ENCODE data around the gene RPTOR. TPM values are rescaled to one million over a fixed set of nuclear protein-coding genes. Genes with fewer than 3 reads are reported as not detected.

The RPTOR gene
- total RNA-seq, 2 experiments from 2014 or later = 48.1 to 87.8 TPM

GRCh38 chr17:80751946-80752581 lies 207.4 kb downstream of the RPTOR start:
- POLR2A ChIA-PET = no interaction called here
- no TSS peak for BruUV-seq (replicated peaks)
- Histone ChIP-seq H3K79me2 (ENCODE audit: insufficient read depth, low read depth, low read length) (no peaks in the 10 kb centered on the region), H3K36me3 (ENCODE audit: insufficient read depth, low read length) (peaks cover 28% of the 10 kb centered on the region), H4K20me1 (ENCODE audit: insufficient read depth, low read length) (no peaks in the 10 kb centered on the region), H3K27ac (ENCODE audit: low read depth, low read length, poor library complexity, severe bottlenecking) (no peak overlapping the region), H3K9me3 (ENCODE audit: low read length) (no peaks in the 10 kb centered on the region), H3K4me2 (ENCODE audit: low read length) (no peak overlapping the region), H3K4me1 (ENCODE audit: insufficient read depth, low read length, poor library complexity, severe bottlenecking) (peaks cover 3% of the 10 kb centered on the region), H3K4me3 (ENCODE audit: low read depth, low read length, poor library complexity, severe bottlenecking) (no peak overlapping the region), H2AFZ (ENCODE audit: low read length) (no peak overlapping the region), H3K9me2 (ENCODE audit: insufficient read depth, low read length) (no peaks in the 10 kb centered on the region)
- no peak for DNase-seq (ENCODE audit: low spot score)
- TF ChIP-seq EZH2phosphoT487 (IDR thresholded peaks at IDR 0.05; ENCODE audit: borderline replicate concordance, low read depth, low read length) = no peak
- TF ChIP-seq CTCF (conservative IDR thresholded peaks at IDR 0.05; ENCODE audit: low read length) = no peak
- CTCF ChIA-PET (ENCODE audit: unreplicated experiment) = no interaction called here
- intact Hi-C loops (cut with micrococcal nuclease; ENCODE audit: unreplicated experiment) = no loop called here

- Histone ChIP-seq H3K27ac (ENCODE audit: low read depth, low read length, poor library complexity, severe bottlenecking) (no peak overlapping the region), H4K20me1 (ENCODE audit: insufficient read depth, low read length) (no peaks in the 10 kb centered on the region), H3K9me3 (ENCODE audit: low read length) (no peaks in the 10 kb centered on the region), H3K4me3 (ENCODE audit: low read depth, low read length, poor library complexity, severe bottlenecking) (no peak overlapping the region), H3K79me2 (ENCODE audit: insufficient read depth, low read depth, low read length) (no peaks in the 10 kb centered on the region), H3K36me3 (ENCODE audit: insufficient read depth, low read length) (peaks cover 33% of the 10 kb centered on the region), H2AFZ (ENCODE audit: low read length) (no peak overlapping the region), H3K4me1 (ENCODE audit: insufficient read depth, low read length, poor library complexity, severe bottlenecking) (peaks cover 8% of the 10 kb centered on the region), H3K9me2 (ENCODE audit: insufficient read depth, low read length) (no peaks in the 10 kb centered on the region), H3K4me2 (ENCODE audit: low read length) (no peak overlapping the region)
- POLR2A ChIA-PET = no interaction called here
- no peak for DNase-seq (ENCODE audit: low spot score)
- BruUV-seq (replicated peaks) = no TSS peak
- TF ChIP-seq EZH2phosphoT487 (IDR thresholded peaks at IDR 0.05; ENCODE audit: borderline replicate concordance, low read depth, low read length) (no peak), CTCF (conservative IDR thresholded peaks at IDR 0.05; ENCODE audit: low read length) (no peak)
- intact Hi-C loops (cut with micrococcal nuclease; ENCODE audit: unreplicated experiment) = no loop called here
- CTCF ChIA-PET (ENCODE audit: unreplicated experiment) = interaction anchor here (0.6 kb wide), 1 partner anchor 81 kb away, joined by 3 read pairs; no protein-coding TSS in a partner anchor
Observed at GRCh38 chr17:80753685-80754345, 209.2 kb downstream of the RPTOR start.

- peaks cover 33% of the 10 kb centered on the region for H3K36me3 ChIP-seq (ENCODE audit: insufficient read depth, low read length)
- CTCF ChIA-PET (ENCODE audit: unreplicated experiment) = no interaction called here
- H3K4me2 ChIP-seq (ENCODE audit: low read length) = no peak overlapping the region
- no peak overlapping the region for H3K27ac ChIP-seq (ENCODE audit: low read depth, low read length, poor library complexity, severe bottlenecking)
- H4K20me1 ChIP-seq (ENCODE audit: insufficient read depth, low read length) = no peaks in the 10 kb centered on the region
- no peaks in the 10 kb centered on the region; the same call in 1 of the 2 replicates for H3K79me2 ChIP-seq (ENCODE audit: insufficient read depth, low read depth, low read length)
- no peaks in the 10 kb centered on the region for H3K9me3 ChIP-seq (ENCODE audit: low read length)
- intact Hi-C loops (cut with micrococcal nuclease; ENCODE audit: unreplicated experiment) = no loop called here
- H3K4me3 ChIP-seq (ENCODE audit: low read depth, low read length, poor library complexity, severe bottlenecking) = no peak overlapping the region
- no peak for DNase-seq (ENCODE audit: low spot score)
- no TSS peak for BruUV-seq (replicated peaks)
- H2AFZ ChIP-seq (ENCODE audit: low read length) = no peak overlapping the region
- TF ChIP-seq CTCF (conservative IDR thresholded peaks at IDR 0.05; ENCODE audit: low read length) (no peak), EZH2phosphoT487 (IDR thresholded peaks at IDR 0.05; ENCODE audit: borderline replicate concordance, low read depth, low read length) (no peak)
- H3K9me2 ChIP-seq (ENCODE audit: insufficient read depth, low read length) = no peaks in the 10 kb centered on the region
- H3K4me1 ChIP-seq (ENCODE audit: insufficient read depth, low read length, poor library complexity, severe bottlenecking) = peaks cover 18% of the 10 kb centered on the region
- POLR2A ChIA-PET = no interaction called here
Observed at GRCh38 chr17:80754846-80755245, 210.2 kb downstream of the RPTOR start.

All from OCI-LY7 (cell line).